NAMALWA (cell line): ENCODE data around the gene PUM2.

Experiments
- DNase-seq: peaks from one replicate; pipeline ENCODE4 v3.0.0-alpha.2; 2015; ENCODE audit warnings: low spot score

The PUM2 gene

DNA sequence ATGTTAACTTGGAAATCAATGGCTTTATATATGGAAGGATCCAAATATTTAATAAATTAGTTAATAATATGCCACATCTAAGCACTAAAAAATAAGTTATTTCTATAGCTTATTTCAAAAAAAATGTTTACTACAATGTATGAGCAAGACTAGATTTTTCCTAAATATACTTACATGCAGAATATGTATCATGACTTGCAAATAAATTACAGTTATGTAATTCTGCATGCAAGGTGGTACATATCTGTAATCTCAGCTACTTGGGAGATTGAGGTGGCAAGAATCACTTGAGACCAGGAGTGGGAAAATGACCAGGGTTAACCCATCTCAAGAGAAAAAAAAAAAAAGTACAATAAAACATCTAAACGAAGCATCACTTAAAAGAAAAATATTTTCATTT is 11.6 kb downstream of the PUM2 start:
- DNase-seq = no peak

DNA sequence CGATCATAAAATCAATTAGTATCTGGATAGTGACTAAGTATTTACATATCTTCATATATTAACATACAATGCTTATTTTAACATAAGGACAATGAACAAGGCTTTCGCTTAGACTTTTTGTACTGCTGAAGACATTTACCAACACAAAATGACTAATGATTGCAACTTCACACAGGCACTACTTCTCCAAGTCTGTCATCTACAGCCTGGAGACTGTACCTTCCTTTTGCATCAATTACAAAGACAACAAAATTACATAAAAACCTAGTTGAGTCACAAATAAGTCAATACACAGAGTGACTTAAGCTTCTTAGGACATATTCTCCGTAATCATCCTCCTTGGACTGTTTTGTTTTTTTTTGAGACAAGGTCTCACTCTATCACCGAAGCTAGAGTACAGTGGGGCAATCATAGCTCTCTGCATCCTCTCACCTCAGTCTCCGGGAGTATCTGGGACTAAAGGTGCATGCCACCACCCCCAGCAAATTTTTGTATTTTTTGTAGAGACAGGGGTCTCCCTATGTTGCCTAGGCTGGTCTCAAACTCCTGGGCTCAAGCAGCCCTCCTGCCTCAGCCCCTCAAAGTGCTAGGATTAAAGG is 15.9 kb downstream of the PUM2 start:
- no peak for DNase-seq

DNA sequence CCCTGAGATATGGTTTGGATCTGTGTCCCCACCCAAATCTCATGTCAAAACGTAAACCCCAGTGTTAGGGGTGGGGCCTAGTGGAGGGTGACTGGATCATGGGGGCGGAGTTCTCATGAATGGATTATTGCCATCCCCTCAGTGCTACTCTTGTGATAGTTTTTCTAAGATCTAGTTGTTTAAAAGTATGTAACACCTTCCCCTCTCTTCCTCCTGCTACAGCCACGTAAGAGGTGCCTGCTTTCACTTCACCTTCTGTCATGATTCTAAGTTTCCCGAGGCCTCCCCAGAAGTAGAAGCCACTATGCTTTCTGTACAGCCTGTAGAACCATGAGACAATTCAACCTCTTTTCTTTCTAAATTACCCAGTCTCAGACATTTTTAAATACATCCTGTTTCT is 16.9 kb downstream of the PUM2 start:
- no peak for DNase-seq

DNA sequence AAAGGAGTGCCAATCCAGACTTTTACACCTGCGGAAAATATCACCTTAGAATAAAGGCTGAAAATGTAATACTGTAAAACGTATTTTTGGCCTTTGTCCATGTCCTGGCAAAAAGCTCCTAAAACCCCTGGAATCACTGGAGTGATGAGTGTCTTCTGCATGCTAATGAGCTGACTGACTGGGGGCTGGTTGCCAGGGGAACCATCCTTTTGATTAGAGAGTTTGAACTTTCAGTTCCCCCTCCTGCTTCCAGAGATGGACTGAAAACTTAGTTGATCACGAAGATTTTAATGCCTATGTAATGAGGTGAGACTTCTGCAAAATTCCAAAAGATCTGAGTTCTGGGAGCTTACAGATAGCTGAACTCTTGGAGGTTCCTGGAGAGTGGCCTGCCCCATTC is 20.5 kb downstream of the PUM2 start:
- DNase-seq = peak; percentile 39

DNA sequence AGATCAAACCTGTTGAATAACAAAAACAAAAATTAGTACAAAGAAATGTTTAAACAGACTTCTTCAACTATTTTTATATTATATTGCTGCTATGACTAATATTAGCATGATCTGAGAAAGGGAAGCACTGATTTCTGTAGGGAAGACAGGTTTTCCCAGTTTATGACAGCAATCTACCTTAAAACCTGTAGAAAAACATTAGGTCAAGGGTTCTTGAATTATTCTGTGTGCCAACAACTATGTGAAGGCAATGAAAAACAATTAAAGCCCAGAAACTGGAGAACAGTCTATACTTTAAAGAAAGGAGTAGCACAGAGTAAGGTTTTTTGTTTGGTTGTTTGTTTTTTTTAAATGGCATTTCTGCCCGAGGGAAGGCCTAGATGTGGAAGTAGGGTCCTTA is 23.3 kb downstream of the PUM2 start:
- DNase-seq = no peak

DNA sequence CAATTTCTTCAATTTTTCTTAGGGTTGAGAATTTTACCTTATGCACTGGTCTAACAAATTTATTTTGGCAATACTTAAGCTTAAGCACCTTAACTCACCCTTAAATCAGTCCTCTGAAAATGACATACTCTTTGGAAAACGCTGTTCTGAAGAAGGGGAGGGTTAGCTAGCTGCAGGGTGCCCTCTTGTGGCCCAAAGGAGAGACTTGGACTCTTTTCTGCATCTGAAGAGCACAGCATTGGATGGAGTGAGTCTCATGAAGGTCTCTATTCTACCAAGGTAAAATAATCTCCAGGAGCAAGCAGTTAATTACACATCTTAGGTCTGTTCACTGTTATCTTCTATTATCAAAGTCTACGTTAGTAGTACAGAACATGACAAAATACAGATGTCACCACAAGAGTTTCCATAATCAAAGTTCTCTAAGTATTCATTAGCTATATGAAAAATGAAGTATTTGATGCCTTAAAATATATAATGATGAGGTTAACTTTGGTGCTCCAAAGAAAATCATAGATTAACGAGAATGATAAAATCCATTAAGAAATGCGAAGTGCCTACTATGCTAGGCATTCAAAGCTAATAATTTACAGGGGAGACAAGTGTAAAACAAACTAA is 24.4 kb downstream of the PUM2 start:
- DNase-seq = peak; percentile 78

DNA sequence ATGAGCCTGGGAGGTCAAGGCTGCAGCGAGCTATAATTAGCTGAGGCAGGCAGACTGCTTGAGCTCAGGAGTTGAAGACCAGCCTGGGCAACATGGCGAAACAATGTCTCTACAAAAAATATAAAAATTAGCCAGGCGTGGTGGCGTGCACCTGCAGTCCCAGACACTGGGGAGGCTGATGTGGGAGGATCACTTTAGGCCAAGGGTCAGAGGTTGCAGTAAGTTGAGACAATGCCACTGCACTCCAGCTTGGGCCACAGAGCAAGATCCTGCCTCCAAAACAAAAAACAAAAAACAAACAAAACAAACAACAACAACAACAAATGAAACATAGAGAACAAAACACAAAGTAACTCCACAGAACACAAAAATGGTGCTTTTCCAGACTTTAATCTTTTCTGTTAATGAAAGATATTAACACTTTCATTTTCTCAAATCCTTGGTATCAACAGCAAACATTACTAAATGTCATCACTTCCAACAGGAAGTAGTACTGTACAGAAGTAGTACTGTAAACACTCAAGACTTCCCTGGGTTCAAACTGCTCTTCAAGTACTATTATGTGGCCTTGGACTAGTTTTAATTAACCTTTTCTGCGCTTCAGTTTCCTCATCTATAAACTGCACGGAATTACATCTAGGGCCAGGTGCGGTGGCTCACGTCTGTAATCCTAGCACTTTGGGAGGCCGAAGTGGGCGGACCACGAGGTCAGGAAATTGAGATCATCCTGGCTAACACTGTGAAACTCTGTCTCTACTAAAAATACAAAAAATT is 27.9 kb downstream of the PUM2 start:
- no peak for DNase-seq

DNA sequence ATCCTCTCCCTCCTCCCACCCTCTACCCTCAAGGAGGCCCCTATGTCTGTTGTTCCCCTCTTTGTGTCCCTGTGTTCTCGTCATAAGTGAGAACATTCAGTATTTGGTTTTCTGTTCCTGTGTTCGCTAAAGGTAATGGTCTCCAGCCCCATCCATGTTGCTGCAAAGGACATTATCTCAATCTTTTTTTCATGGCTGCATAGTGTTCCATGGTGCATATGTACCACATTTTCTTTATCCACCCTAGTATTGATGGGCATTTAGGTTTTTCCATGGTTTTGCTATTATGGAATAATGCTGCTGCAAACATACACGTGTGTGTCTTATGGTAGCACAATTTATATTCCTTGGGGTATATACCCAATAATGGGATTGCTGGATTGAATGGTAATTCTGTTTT is 33.0 kb downstream of the PUM2 start:
- no peak for DNase-seq

DNA sequence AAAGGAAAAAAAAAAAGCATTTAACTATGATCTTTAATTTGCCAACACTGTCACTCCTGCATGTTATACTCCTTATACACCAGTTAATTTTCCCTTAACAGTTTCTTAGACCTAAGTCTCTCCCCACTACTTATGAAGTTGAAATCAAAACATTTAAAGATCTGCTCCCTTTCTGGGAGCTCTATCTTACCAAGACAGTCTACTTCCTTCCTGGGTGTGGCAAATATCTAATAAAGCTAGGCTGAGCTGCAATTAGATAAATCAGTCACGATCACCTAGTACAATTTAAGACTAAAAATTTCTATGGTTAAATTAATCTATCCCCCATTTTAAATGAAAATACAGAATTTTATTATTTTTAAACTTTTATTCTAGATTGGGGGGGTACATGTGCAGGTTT is 33.4 kb downstream of the PUM2 start:
- no peak for DNase-seq

DNA sequence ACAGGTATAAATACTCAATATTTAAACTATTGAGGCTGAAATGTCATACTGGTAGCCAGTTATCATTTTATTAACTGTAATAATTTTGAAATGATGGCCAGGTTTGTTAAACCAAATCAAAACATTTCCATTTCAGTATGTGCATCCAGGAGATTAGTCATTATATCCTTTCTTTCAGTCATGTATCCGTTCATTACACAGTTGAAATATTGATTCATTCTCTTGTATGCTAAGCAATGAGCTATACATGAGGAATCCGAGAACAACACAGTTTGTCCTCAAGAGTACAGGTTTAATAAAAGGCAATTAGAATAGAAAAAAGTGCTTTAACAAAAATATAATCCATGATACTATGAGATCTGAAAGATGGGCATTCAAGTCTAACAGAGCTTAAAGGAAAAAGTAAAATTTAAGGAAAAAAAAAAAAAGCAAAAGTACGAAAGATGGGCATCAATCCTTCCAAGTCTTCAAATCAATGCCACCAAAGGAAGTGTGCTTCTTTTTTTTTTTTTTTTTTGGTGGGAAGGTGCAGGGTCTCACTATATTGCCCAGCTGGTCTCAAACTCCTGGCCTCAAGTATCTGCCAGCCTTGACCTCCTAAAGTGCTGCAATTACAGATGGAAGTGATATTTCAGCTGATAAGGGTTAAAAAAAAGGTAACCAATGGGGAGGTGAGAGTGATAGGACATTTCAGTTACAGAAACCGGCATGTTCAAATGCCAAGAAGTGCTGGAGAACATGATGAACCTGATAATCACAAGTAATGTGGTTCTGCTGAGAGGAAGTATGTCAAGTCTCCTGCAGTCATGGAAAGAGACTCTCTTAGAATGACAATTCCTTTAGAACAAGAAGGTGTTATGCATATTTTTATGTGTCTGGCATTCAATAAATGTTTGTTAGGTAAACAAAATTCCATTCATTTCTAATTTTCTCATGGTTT is 35.8 kb downstream of the PUM2 start:
- DNase-seq = no peak

DNA sequence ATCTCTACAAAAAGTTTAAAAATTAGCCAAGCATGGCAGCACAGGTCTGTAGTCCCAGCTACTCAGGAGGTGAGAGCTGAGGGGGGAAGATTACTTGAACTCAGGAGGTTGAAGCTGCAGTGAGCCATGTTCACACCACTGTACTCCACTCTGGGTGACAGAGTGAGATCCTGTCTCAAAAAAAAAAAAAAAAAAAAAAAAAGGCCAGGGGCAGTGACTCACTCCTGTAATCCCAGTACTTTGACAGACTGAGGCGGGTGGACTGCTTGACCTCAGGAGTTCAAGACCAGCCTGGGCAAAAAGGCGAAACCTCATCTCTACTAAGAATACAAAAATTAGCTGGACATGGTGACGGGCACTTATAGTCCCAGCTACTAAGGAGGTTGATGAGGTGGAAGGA is 37.0 kb downstream of the PUM2 start:
- DNase-seq = no peak

DNA sequence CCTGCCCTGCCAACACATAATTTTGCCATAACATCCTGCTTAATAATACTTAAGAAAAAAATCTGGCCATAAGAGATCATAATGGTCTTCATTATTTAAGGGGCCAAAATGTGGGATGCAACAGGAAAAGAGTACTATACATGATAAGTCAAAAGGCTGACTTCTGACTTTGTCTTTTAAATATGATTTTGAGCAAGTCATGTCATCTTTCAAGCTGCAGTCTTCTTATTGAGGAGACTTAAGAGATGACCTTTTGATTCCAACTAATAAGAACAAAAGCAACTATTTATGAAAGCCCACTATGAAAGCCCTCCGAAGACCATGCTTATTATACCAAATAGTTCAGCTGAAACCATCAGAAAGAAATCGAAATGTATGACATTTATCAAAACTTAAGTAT is 41.6 kb downstream of the PUM2 start:
- no peak for DNase-seq

DNA sequence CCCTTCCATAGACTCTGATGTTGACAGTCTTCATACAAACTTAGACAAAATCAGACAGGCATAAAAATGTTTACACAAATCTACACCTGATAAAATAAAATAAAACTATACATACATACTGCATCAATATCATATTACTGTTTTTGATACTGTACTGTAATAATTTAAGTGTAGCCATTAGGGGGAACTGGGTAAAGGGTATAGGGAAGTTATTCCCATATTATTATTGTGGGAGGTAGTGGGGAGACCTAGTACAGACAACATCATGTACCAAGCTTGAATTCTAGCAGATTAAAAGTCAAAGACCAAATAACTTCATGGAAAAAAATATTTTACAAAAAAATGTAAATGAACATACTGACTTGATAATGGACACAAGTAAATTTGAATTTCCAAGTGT is 43.3 kb downstream of the PUM2 start:
- no peak for DNase-seq

DNA sequence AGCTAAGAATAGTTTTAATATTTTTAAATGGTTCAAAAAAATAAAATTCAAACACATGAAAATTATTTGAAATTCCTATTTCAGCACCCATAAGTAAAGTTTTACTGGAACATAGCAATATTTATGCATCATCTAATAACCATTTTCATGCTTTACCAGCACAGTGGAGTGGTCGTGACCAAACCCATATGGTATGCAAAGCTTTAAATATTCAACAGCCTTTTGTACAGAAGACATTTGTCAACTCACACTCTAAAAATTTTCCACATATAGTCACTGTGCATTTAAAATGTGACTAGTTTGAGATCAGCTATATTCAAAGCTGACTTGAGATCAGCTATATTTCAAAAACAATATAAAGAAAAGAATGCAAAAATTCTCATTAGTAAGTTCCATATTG is 46.2 kb downstream of the PUM2 start:
- DNase-seq = no peak

DNA sequence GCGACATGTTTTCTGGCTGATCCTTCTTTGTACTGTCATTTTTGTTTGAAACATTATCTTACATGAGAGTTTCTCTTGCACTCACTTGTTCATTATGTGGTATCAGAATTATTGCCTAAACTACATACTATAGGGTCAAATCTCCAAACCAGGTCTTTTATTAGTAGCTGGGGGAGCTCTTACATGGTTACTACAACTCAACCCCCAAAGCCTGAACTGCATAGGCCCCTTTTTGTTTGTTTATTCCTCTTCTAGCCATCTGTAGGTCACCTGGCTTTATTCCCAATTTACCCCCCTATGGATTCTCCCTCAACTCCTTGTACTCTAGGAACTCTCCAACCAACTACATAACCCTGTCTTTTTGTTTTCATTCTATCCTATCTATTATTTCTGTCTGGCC is 46.7 kb downstream of the PUM2 start:
- DNase-seq = no peak

DNA sequence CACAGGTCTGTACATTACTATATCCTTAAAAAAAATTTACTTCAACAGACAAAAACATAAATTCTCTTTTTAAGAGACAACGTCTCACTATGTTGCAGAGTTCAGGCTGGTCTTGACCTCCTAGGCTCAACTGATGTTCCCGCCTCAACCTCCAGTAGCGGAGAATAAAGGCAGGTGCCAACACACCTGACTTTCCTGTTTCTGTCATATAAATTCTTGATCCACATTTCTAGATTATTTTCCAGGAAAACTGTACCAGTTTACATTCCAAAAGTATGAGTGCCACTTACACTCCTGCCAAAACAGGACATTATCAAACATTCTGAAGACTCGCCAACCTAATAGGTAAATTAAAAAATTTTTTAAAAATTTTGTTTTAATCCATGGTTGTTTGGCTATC is 48.6 kb downstream of the PUM2 start:
- DNase-seq = no peak

DNA sequence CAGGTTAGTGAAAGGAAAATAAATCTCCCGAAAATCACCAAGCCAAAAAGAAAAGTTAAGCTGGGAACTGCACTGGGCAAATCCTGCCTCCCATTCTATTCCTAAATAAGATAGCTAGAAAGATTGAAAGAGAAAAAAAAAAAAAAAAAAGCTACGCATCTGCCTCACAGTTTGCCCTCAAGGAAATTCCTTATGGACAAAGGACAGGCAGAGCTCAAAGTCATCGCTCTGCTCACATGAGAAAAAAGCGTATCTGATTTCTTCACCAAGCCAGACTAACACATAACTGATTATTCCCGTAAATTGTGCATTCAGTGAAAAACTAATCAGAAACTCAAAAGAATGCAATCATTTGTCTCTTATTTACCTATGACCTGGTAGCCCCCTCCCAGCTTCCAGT is 50.0 kb downstream of the PUM2 start:
- no peak for DNase-seq

DNA sequence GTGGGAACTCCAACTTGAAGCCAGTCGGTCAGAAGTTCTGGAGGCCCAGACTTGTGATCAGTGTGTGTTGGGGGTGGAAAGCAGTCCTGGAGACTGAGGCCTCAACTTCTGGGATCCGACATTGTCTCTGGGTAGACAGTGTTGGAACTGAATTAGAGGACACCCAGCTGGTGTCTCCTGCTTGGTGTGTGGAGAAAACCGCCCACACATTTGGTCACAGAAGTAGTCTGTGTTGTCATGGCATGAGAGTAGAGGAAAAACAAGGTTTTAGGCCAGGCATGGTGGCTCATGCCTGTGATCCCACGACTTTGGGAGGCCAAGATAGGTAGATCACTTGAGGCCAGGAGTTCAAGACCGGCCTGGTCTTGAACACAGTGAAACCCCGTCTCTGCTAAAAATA is 51.5 kb downstream of the PUM2 start:
- no peak for DNase-seq

DNA sequence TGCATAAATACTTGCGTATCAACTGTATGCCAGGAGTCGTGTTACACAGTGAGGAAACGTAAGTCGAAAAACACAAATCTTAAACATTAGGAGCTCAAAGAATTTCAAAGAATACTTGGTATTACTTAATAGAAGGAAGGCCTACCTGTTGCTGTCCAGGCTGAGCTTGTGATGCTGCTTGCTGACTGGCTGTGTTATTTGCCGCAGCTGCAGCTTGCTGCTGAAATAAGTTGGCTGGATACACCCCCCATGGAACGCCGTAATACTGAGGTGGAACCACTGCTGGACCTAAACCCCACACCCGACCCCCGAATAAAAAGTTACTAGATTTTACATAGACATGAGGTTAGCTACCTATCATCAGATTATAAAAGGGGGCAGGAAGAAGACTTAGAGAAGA is 56.4 kb downstream of the PUM2 start:
- no peak for DNase-seq

DNA sequence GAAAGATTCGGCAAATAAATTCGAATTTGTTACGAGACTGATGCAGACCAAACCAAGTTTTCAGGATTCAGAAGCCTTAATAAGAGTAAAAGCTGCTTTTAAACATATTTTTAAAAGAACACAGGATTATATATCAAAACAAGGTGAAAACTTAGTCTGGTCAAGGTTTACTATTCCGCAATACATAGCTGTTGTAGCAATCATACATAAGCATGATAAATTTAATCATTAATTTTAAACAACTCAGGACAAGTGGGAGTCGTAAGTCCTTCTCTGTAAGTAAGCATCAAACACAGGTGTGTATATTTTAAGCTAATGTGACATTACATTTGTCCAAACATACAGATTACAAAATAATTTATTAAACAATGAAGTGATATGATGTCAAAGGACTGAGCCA is 57.7 kb downstream of the PUM2 start:
- DNase-seq = no peak

DNA sequence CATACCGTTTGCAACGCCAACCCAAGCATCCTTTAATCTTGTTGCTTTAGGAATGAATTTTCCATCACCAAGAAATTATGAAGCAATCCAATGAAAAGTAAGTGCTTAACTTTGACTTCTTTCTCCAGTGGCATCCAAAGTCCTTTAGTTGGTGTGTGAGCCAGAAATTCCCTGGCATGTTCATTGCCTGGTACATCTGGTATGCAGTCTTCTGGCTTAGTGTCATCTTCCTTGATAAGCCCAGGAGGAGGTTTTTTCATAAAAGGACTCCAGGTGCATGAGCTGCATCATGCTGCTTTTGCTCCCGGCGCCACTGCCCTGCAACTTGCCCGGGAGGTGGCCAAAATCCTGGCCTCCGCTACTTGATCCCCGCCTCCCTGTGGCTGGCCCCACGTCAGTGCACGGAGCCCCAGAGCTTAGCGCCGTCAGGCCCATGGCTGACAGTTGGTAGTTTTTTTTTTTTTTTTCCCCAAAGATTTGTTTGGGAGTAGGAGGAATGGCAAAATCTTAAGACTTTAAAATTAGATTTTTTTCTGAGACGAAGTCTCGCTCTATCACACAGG is 58.7 kb downstream of the PUM2 start:
- DNase-seq = no peak

DNA sequence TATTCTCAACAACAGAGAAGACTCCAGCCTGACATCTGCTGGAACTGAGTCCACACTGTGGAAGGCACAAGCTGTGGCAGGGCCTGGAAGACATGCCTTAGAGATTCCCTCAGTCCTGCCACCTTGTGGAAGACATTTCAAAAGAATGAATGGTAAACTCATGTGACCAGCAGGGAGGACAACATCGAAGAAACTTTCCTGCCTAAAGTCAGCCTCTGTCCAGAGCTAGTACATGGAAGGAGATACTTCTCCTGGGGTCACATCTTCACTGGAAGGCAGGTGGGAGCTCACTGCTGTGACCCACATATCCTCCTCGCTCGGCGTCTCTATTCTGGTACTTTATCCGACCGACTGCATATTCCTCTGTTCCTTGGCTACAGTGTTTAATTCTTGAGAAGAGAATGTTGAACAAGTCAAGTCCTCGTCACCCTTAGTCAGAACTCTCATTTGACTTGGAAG is 59.5 kb downstream of the PUM2 start:
- DNase-seq = peak; percentile 83
